IMR-90 (cell line): ENCODE measurements around the gene ZNF579. TPM values are rescaled to one million over a fixed set of nuclear protein-coding genes. Genes with fewer than 3 reads are reported as not detected.

Source experiments
- ATAC-seq: fragments of 200-7000 bp; cut with Tn5 transposase; 2 replicates; pipeline ENCODE4 v1.9.1; 2020; ENCODE audit warnings: low read depth, mild to moderate bottlenecking, moderate library complexity
- BruUV-seq: library from RNA; stranded (reverse); fragments of 400-500 nt; replicated peaks from 2 replicates; lab custom pipeline; 2021; lab: Mats Ljungman, UMichigan
- CTCF ChIA-PET: fragments of 300-600 bp; formaldehyde crosslinking; extraction: SDS; loops from one replicate; lab custom pipeline; 2021; ENCODE audit warnings: antibody characterized with exemption; lab: Yijun Ruan, JAX
- POLR2A ChIA-PET: fragments of 300-600 bp; sonication (Branson Sonifier 250); formaldehyde crosslinking; loops from one replicate; lab custom pipeline; 2022; ENCODE audit warnings: antibody characterized with exemption; ENCODE audit not compliant: unreplicated experiment; lab: Charles Lee
- DNase-seq: peaks from one replicate; pipeline ENCODE4 v3.0.0; 2013
- H2AFZ ChIP-seq: replicated peaks from 2 replicates; pipeline ENCODE3; 2013; ENCODE audit warnings: low read length, mild to moderate bottlenecking; ENCODE audit not compliant: poor library complexity
- H2AK5ac ChIP-seq: 2 replicates; pipeline ENCODE4 v1.6.1; 2013; ENCODE audit warnings: low read depth, low read length, inconsistent platforms
- H2AK9ac ChIP-seq: replicated peaks from 2 replicates; pipeline ENCODE3; 2013; ENCODE audit warnings: mild to moderate bottlenecking, low read depth, low read length, moderate library complexity; ENCODE audit not compliant: poor library complexity
- H2BK120ac ChIP-seq: 2 replicates; pipeline ENCODE4 v1.6.1; 2013; ENCODE audit warnings: low read depth, low read length, inconsistent platforms
- H2BK15ac ChIP-seq: 3 replicates; pipeline ENCODE4 v1.6.1; 2013; ENCODE audit warnings: low read depth, low read length, inconsistent platforms
- H2BK20ac ChIP-seq: 2 replicates; pipeline ENCODE4 v1.6.1; 2013; ENCODE audit warnings: low read depth, mild to moderate bottlenecking, inconsistent platforms, low read length, moderate library complexity
- H2BK5ac ChIP-seq: 2 replicates; pipeline ENCODE4 v1.6.1; 2013; ENCODE audit warnings: mild to moderate bottlenecking, low read depth, low read length, inconsistent platforms; ENCODE audit not compliant: poor library complexity, severe bottlenecking
- H3K14ac ChIP-seq: replicated peaks from 2 replicates; pipeline ENCODE4 v1.6.1; 2013; ENCODE audit warnings: low read depth, low read length, inconsistent platforms
- H3K18ac ChIP-seq: 2 replicates; pipeline ENCODE4 v1.6.1; 2013; ENCODE audit warnings: low read depth, low read length, control low read depth
- H3K23ac ChIP-seq: 2 replicates; pipeline ENCODE4 v1.6.1; 2013; ENCODE audit warnings: low read depth, low read length, inconsistent platforms
- H3K27ac ChIP-seq: 2 replicates; pipeline ENCODE4 v1.5.1; 2013; ENCODE audit warnings: mild to moderate bottlenecking, control low read depth, low read length; ENCODE audit not compliant: insufficient read depth
- H3K27me3 ChIP-seq: 2 replicates; pipeline ENCODE4 v1.6.1; 2013; ENCODE audit warnings: low read length; ENCODE audit not compliant: control insufficient read depth, insufficient read depth
- H3K36me3 ChIP-seq: 2 replicates; pipeline ENCODE4 v1.6.1; 2013; ENCODE audit warnings: low read length, mixed read lengths; ENCODE audit not compliant: control insufficient read depth, insufficient read depth
- H3K4ac ChIP-seq: 2 replicates; pipeline ENCODE4 v1.6.1; 2013; ENCODE audit warnings: low read depth, low read length, inconsistent platforms
- H3K4me1 ChIP-seq: 2 replicates; pipeline ENCODE4 v1.6.1; 2013; ENCODE audit warnings: low read length, mixed read lengths; ENCODE audit not compliant: control insufficient read depth, insufficient read depth
- H3K4me2 ChIP-seq: 2 replicates; pipeline ENCODE4 v1.6.1; 2013; ENCODE audit warnings: low read depth, mild to moderate bottlenecking, control low read depth, low read length, moderate library complexity
- H3K4me3 ChIP-seq: 2 replicates; pipeline ENCODE4 v1.5.1; 2013; ENCODE audit warnings: low read depth, mild to moderate bottlenecking, control low read depth, low read length, moderate library complexity; ENCODE audit not compliant: insufficient read depth
- H3K56ac ChIP-seq: 2 replicates; pipeline ENCODE4 v1.6.1; 2013; ENCODE audit warnings: low read length, inconsistent platforms; ENCODE audit not compliant: insufficient read depth; ENCODE audit errors: extremely low read depth
- H3K79me1 ChIP-seq, 2 experiments: 2 replicates each; pipeline ENCODE4 v1.6.1; 2013; ENCODE audit warnings: low read length in 2 of 2, inconsistent platforms in 1 of 2, low read depth in 1 of 2
- H3K9ac ChIP-seq: 2 replicates; pipeline ENCODE4 v1.6.1; 2013; ENCODE audit warnings: low read depth, low read length, control low read depth
- H3K9me1 ChIP-seq: 2 replicates; pipeline ENCODE4 v1.6.1; 2013; ENCODE audit warnings: low read length, inconsistent platforms; ENCODE audit not compliant: insufficient read depth
- H3K9me3 ChIP-seq: 2 replicates; pipeline ENCODE4 v1.6.1; 2013; ENCODE audit warnings: low read length; ENCODE audit not compliant: control insufficient read depth, insufficient read depth
- H4K20me1 ChIP-seq: 2 replicates; pipeline ENCODE4 v1.6.1; 2013; ENCODE audit warnings: low read length, inconsistent platforms; ENCODE audit not compliant: insufficient read depth
- H4K5ac ChIP-seq: 2 replicates; pipeline ENCODE4 v1.6.1; 2013; ENCODE audit warnings: mild to moderate bottlenecking, low read depth, low read length, control low read depth
- H4K8ac ChIP-seq, 2 experiments: 2 replicates each; pipeline ENCODE4 v1.6.1; 2013; ENCODE audit warnings: low read depth in 2 of 2, low read length in 2 of 2, control low read depth in 1 of 2, inconsistent platforms in 1 of 2
- H4K91ac ChIP-seq: 2 replicates; pipeline ENCODE4 v1.6.1; 2013; ENCODE audit warnings: low read depth, low read length, inconsistent platforms; ENCODE audit not compliant: insufficient read depth
- BHLHE40 ChIP-seq: fragments of 150-350 bp; IDR thresholded peaks from 2 replicates; pipeline ENCODE4 v1.6.1; 2016; ENCODE audit warnings: mild to moderate bottlenecking, low read depth, low read length
- CEBPB ChIP-seq: IDR thresholded peaks from 2 replicates; pipeline ENCODE4 v1.6.1; 2012; ENCODE audit warnings: low read depth, low read length, improper control_type of control experiment
- CHD1 ChIP-seq: IDR thresholded peaks from 2 replicates; pipeline ENCODE4 v1.6.1; 2012; ENCODE audit warnings: low read depth, low read length, improper control_type of control experiment
- CTCF ChIP-seq: conservative IDR thresholded peaks from 2 replicates; pipeline ENCODE4 v1.5.1; 2012; ENCODE audit warnings: mild to moderate bottlenecking, low read depth, low read length, improper control_type of control experiment
- FOS ChIP-seq: fragments of 150-350 bp; IDR thresholded peaks from 2 replicates; pipeline ENCODE4 v1.6.1; 2016; ENCODE audit warnings: low read depth, low read length
- MAFK ChIP-seq: IDR thresholded peaks from 2 replicates; pipeline ENCODE4 v1.6.1; 2012; ENCODE audit warnings: low read depth, low read length, improper control_type of control experiment
- MAZ ChIP-seq: IDR thresholded peaks from 2 replicates; pipeline ENCODE4 v1.6.1; 2012; ENCODE audit warnings: low read depth, mild to moderate bottlenecking, low read length, improper control_type of control experiment, moderate library complexity, borderline replicate concordance
- MXI1 ChIP-seq: IDR thresholded peaks from 2 replicates; pipeline ENCODE4 v1.6.1; 2012; ENCODE audit warnings: low read depth, mild to moderate bottlenecking, low read length, moderate library complexity, borderline replicate concordance
- NFE2L2 ChIP-seq: fragments of 150-350 bp; IDR thresholded peaks from 2 replicates; pipeline ENCODE4 v1.6.1; 2016; ENCODE audit warnings: low read depth, mild to moderate bottlenecking, low read length
- POLR2A ChIP-seq: IDR thresholded peaks from 2 replicates; pipeline ENCODE4 v1.6.1; 2012; ENCODE audit warnings: mild to moderate bottlenecking, low read depth, low read length
- RAD21 ChIP-seq: IDR thresholded peaks from 2 replicates; pipeline ENCODE4 v1.6.1; 2012; ENCODE audit warnings: low read length, improper control_type of control experiment
- RCOR1 ChIP-seq: IDR thresholded peaks from 2 replicates; pipeline ENCODE4 v1.6.1; 2012; ENCODE audit warnings: mild to moderate bottlenecking, low read length, improper control_type of control experiment; ENCODE audit not compliant: insufficient replicate concordance
- RFX5 ChIP-seq: IDR thresholded peaks from 2 replicates; pipeline ENCODE4 v1.8.0; 2012; ENCODE audit warnings: low read depth, mild to moderate bottlenecking, low read length, moderate library complexity
- SMC3 ChIP-seq: fragments of 150-350 bp; IDR thresholded peaks from 2 replicates; pipeline ENCODE4 v1.6.1; 2016; ENCODE audit warnings: low read depth, mild to moderate bottlenecking, antibody characterized with exemption, low read length, moderate library complexity
- USF2 ChIP-seq: fragments of 150-350 bp; IDR thresholded peaks from 2 replicates; pipeline ENCODE4 v1.6.1; 2017; ENCODE audit warnings: mild to moderate bottlenecking, antibody characterized with exemption, low read length, low read depth
- WGBS, 2 experiments: methylation state at CpG; one replicate each; pipeline versions ENCODE4 v1.1.5 to v1.1.7; 2013; ENCODE audit warnings: missing lambda C conversion rate in 2 of 2; ENCODE audit not compliant: insufficient read length in 1 of 2; ENCODE audit errors: extremely low coverage in 2 of 2; 5-methylcytosine and 5-hydroxymethylcytosine counted together
- dilution Hi-C: fragments of 300-500 bp; cut with HindIII; formaldehyde crosslinking; loops from one replicate; pipeline ENCODE4 v1.14.3; 2018; ENCODE audit warnings: low sequenced_read_pairs; ENCODE audit not compliant: unreplicated experiment
- in situ Hi-C: fragments of 300-500 bp; cut with MboI; formaldehyde crosslinking; loops from 3 replicates; pipeline ENCODE4 v1.14.3; 2019; ENCODE audit warnings: low sequenced_read_pairs, inconsistent platforms, mixed read lengths
- intact Hi-C: fragments of 100-400 bp; cut with micrococcal nuclease; formaldehyde crosslinking; loops from 2 replicates; pipeline ENCODE4 v1.10.0; 2022
- polyA plus RNA-seq, 3 experiments: library from polyadenylated mRNA; depleted of rRNA; stranded (reverse); fragments of >200 nt; gene quantifications; 2 replicates each; pipeline ENCODE4 v1.2.3, GENCODE V29; 2012; ENCODE audit warnings: low replicate concordance in 1 of 3
- total RNA-seq: library from RNA; depleted of rRNA; stranded (reverse); fragments of >200 nt; gene quantifications from 2 replicates; pipeline ENCODE4 v1.2.3, GENCODE V29; 2012
- TF ChIP-seq, protein P1 (sequence below): fragments of 150-350 bp; IDR thresholded peaks from 2 replicates; pipeline ENCODE4 v1.6.1; 2016; ENCODE audit warnings: low read depth, mild to moderate bottlenecking, low read length, moderate library complexity, borderline replicate concordance

The ZNF579 gene
- total and polyA plus RNA-seq, 2 of the 4 experiments (the other 2 are of a cell fraction): 0.54 to 9.0 TPM

- Histone ChIP-seq H2AK9ac (no peak overlapping the region), H4K8ac (no peak overlapping the region), H3K23ac (no peak overlapping the region), H3K14ac (no peak overlapping the region), H4K20me1 (peaks cover 35% of the 10 kb centered on the region), H2AFZ (peak overlapping the region; percentile 58), H3K4ac (no peak overlapping the region), H4K5ac (no peak overlapping the region), H2AK5ac (no peak overlapping the region), H3K4me2 (no peak overlapping the region), H3K9ac (no peak overlapping the region), H2BK120ac (no peak overlapping the region), H3K36me3 (peaks cover 40% of the 10 kb centered on the region), H2BK15ac (no peak overlapping the region), H3K4me3 (no peak overlapping the region), H3K9me3 (no peaks in the 10 kb centered on the region), H3K18ac (no peak overlapping the region), H3K79me1 (peaks cover 21 to 50% of the 10 kb centered on the region in 2 experiments), H2BK20ac (no peak overlapping the region), H2BK5ac (no peak overlapping the region), H3K27ac (no peak overlapping the region), H3K27me3 (no peaks in the 10 kb centered on the region), H3K56ac (no peak overlapping the region), H3K9me1 (peaks cover 20% of the 10 kb centered on the region), H4K91ac (no peak overlapping the region), H3K4me1 (peaks cover 13% of the 10 kb centered on the region)
- POLR2A ChIA-PET: no interaction called here
- CTCF ChIA-PET: no interaction called here
- WGBS, 2 experiments: 97% methylated on average over 30 of the region's 38 CpGs; no CpG with 5 or more reads in 1 of the 2 experiments
- no peak for ATAC-seq
- no peak for DNase-seq
- in situ Hi-C loops (no loop called here), dilution Hi-C loops (no loop called here), intact Hi-C loops (no loop called here)
- no TSS peak for BruUV-seq
- TF ChIP-seq BHLHE40 (no peak), NFE2L2 (no peak), SMC3 (no peak), MAFK (no peak), RCOR1 (no peak), CHD1 (no peak), POLR2A (no peak), RFX5 (no peak), CTCF (no peak), CEBPB (no peak), MXI1 (no peak), USF2 (no peak), MAZ (no peak), FOS (no peak), RAD21 (no peak)
- TF ChIP-seq, protein P1, sequence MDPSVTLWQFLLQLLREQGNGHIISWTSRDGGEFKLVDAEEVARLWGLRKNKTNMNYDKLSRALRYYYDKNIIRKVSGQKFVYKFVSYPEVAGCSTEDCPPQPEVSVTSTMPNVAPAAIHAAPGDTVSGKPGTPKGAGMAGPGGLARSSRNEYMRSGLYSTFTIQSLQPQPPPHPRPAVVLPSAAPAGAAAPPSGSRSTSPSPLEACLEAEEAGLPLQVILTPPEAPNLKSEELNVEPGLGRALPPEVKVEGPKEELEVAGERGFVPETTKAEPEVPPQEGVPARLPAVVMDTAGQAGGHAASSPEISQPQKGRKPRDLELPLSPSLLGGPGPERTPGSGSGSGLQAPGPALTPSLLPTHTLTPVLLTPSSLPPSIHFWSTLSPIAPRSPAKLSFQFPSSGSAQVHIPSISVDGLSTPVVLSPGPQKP: no peak
Measured at GRCh38 chr19:55616395-55616875, 35.8 kb upstream of the ZNF579 start.
